Gastrocnemius medialis (tissue), 4 donors: ENCODE results near the gene LRRC3C.

Experiments
- POLR2A ChIP-seq, 2 donors: fragments of 450-650 bp; IDR thresholded peaks; one replicate each; pipeline ENCODE4 v1.6.1; 2017; ENCODE audit warnings: antibody characterized with exemption in 2 of 2, mild to moderate bottlenecking in 2 of 2, moderate library complexity in 2 of 2
- TF ChIP-seq, protein P1 (sequence below), 5 experiments: fragments of 450-650 bp in 3 of 5; fragments of 200-600 bp in 2 of 5; sonication (generic) in 2 of 5; IDR thresholded peaks in 4 of 5; conservative IDR thresholded peaks in 1 of 5; 1 replicate in 4 of 5; 2 replicates in 1 of 5; pipeline ENCODE4 v1.5.1; 2016 to 2019; ENCODE audit warnings: antibody characterized with exemption in 5 of 5, mild to moderate bottlenecking in 3 of 5, moderate library complexity in 3 of 5

DNA sequence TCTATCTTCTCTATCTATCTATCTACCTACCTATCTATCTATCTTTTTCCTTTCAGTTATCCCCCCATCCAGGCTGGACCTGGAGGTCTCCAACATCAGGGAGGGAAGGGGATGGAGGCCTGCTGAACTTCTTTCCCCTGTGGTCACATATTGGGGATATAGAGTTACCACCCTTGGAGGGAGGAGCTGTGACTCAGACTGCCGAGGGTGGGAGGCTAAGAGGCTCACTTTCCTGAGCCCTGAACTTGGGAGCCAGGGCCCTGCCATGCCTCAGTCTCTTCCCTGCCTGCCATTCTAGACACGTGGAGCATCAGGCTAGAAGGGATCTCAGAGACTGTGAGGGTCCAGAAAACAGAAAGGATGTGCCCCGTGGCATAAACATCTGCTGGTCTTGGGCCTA is 8.4 kb downstream of the LRRC3C start:
- no peak for TF ChIP-seq POLR2A (IDR thresholded peaks at IDR 0.05)
- TF ChIP-seq, protein P1, sequence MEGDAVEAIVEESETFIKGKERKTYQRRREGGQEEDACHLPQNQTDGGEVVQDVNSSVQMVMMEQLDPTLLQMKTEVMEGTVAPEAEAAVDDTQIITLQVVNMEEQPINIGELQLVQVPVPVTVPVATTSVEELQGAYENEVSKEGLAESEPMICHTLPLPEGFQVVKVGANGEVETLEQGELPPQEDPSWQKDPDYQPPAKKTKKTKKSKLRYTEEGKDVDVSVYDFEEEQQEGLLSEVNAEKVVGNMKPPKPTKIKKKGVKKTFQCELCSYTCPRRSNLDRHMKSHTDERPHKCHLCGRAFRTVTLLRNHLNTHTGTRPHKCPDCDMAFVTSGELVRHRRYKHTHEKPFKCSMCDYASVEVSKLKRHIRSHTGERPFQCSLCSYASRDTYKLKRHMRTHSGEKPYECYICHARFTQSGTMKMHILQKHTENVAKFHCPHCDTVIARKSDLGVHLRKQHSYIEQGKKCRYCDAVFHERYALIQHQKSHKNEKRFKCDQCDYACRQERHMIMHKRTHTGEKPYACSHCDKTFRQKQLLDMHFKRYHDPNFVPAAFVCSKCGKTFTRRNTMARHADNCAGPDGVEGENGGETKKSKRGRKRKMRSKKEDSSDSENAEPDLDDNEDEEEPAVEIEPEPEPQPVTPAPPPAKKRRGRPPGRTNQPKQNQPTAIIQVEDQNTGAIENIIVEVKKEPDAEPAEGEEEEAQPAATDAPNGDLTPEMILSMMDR (IDR thresholded peaks at IDR 0.05 in 4 of 5, conservative IDR thresholded peaks at IDR 0.05 in 1 of 5): no peak
